Omental fat pad (tissue), 4 donors: Measurements from ENCODE around the gene CYGB. TPM values are rescaled to one million over a fixed set of nuclear protein-coding genes. Genes with fewer than 3 reads are reported as not detected.
A peak's percentile ranks its signal among the peaks of the same experiment; 100 is the strongest.
"Not testable (repeated sequence)": the region's sequence is repeated elsewhere in the genome, so short reads cannot be mapped to it uniquely, and the experiment has no call there.

Experiments
- ATAC-seq: fragments of 150-250 bp; one replicate; pipeline ENCODE4 v1.9.1; 2016; ENCODE audit warnings: mild to moderate bottlenecking, moderate library complexity; ENCODE audit not compliant: low FRiP score
- DNase-seq: peaks from one replicate; pipeline ENCODE4 v3.0.0-alpha.2; 2019; ENCODE audit warnings: low spot score
- total RNA-seq, 4 donors: library from RNA; depleted of rRNA; stranded (reverse); fragments of >200 nt; gene quantifications; one replicate each; pipeline ENCODE4 v1.1.0, GENCODE V29; 2016
- TF ChIP-seq, protein P1 (sequence below), 3 donors: fragments of 450-650 bp; IDR thresholded peaks; one replicate each; pipeline ENCODE4 v1.5.1; 2016 to 2017; ENCODE audit warnings: antibody characterized with exemption in 3 of 3, mild to moderate bottlenecking in 3 of 3, moderate library complexity in 2 of 3

The CYGB gene
- total RNA-seq, 4 donors from 2014 or later = 18.9 to 46.2 (median 35.2) TPM

DNA sequence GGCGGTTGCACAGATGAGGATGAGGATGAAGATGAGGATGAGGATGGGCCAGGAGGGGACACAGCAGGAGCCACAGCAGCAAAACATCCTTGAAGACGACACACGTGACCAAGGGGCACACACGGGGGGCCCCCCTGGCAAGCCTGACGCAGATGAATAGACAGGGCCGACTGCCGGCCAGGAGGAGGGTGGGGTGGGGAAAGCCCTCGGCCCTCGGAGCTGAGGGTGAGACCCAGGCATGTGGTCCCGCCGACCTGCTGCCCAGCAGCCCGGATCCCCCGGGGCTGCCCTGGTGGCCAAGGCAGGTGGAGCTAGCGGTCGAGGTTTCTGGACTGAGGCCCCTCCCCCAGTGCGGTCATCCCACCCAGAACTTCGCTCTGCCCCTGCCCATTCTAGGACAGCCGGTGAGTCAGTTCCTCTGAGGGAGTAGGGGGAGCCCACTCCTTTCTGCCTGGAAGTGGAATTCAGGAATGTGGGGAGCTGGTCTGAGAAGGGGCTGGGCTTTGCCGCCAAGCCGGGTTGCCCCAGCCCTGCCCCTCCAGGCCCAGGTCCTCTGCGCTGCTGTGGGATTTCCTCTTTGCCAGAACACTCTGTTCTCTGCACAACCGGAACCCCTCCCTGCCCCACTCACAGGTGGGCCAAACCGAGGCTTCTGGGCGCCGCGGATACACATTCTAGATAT, 9.9 kb downstream of the CYGB start:
- DNase-seq (peak; percentile 62), ATAC-seq (peak; percentile 90)
- TF ChIP-seq, protein P1, sequence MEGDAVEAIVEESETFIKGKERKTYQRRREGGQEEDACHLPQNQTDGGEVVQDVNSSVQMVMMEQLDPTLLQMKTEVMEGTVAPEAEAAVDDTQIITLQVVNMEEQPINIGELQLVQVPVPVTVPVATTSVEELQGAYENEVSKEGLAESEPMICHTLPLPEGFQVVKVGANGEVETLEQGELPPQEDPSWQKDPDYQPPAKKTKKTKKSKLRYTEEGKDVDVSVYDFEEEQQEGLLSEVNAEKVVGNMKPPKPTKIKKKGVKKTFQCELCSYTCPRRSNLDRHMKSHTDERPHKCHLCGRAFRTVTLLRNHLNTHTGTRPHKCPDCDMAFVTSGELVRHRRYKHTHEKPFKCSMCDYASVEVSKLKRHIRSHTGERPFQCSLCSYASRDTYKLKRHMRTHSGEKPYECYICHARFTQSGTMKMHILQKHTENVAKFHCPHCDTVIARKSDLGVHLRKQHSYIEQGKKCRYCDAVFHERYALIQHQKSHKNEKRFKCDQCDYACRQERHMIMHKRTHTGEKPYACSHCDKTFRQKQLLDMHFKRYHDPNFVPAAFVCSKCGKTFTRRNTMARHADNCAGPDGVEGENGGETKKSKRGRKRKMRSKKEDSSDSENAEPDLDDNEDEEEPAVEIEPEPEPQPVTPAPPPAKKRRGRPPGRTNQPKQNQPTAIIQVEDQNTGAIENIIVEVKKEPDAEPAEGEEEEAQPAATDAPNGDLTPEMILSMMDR (IDR thresholded peaks at IDR 0.05) = peak in 1 of 3 donors; percentile 26

DNA sequence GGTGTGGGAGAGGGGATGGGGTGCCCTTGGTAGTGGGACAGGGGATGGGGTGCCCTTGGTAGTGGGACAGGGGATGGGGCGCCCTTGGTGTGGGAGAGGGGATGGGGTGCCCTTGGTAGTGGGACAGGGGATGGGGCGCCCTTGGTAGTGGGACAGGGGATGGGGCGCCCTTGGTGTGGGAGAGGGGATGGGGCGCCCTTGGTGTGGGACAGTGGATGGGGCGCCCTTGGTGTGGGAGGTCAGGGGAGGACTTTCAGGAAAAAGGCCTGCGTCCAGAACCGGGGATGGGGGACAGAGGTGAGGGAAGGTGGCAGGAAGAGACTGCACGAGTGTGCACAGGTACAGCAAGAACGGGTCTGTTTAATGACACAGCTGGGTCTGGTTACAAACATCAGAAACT, 10.5 kb downstream of the CYGB start:
- not testable (repeated sequence) for ATAC-seq, DNase-seq

DNA sequence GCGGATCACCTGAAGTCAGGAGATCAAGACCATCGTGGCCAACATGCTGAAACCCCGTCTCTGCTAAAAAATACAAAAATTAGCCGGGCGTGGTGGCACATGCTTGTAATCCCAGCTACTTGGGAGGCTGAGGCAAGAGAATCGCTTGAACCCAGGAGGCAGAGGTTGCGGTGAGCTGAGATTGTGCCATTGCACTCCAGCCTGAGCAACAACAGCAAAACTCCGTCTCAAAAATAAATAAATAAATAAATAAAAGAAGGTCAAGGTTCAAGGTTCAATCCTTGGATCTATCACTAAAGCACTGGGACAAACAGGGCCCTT, 12.0 kb downstream of the CYGB start:
- not testable (repeated sequence) for DNase-seq, ATAC-seq

DNA sequence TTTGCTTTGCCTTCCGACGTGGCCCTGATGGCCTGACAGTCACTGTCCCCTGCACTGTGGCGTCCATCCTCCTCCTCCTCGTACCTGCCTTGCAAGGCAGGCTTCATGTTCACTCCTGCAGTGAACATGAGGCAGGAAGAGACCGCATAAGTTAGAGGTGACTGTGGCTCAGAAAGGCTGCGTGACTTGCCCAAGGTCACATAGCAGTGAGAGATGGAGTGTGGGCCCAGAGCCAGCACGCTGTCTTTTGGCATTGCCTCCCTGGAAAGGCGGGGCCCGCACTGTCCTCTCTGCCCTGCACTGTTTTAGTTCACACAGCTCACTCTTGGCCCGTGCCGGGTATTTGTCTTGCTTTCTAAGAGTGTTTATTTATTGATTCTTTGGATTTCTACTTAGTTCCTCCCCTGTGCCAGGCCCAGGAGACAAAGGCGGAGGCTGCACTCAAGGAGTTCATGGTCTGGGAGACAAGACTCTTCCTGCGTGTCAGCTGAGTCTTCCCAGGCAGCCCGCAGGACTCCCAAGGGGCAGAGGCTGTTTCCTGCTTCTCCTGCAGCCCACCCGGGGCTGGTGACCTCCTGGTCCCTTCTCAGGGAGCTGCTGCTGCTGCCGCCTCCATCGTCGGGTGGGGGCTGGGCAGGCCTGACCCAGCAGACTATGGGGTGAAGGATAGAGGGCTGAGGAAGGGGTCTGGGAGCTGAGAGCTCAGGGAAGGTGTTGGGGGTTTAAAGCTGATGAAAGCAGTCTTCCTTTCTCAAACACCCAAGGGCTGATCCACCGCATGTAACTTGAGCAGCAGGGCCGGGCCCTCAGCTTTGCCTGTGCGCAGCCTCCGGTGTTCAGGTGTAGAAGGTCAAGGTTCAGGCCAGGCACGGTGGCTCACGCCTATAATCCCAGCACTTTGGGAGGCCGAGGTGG, 12.7 kb downstream of the CYGB start:
- no peak for ATAC-seq
- TF ChIP-seq, protein P1 (IDR thresholded peaks at IDR 0.05) = no peak
- no peak for DNase-seq

DNA sequence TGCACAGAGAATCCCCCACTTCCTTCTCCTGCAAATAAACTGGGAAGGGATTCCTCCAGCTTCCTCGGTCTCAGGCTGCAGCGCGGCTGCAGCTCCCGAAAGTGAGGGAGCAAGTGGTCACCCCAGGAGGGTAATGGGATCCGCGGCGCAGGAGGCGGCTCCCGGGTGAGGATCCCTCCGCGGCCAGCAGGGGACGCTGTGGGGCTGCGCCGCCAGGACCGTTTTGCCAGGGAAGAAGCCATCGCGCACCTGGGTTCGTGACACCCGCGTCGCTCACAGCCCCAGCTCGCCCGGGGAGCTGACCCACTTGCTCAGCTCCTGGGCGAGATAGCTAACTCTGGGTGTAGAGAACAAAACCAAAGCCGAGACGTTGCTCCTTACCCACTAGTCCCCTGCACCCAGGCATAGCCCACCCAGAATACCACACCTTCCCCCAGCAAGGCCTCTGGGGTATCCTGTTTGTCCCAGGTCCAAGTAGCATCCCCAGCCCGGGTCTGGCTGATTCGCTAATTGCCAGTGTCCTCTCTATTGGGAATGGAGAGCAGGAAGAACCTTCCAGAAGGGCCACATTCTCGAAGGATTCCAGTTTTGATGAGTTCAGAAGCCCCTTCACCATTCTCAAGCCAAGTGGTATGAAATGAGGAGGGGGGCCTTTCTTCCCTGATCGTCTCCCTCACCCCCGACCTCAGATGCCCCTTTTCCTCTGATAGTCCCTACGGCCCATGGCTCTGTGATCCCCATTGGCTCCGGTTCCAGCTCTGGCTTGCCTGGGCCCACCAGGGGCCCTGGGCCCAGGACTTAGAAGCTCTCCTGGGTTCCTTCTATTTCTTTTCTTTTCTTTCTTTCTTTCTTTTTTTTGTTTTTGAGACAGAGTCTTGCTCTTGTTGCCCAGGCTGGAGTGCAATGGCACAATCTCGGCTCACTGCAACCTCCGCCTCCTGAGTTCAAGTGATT, 14.1 kb downstream of the CYGB start:
- TF ChIP-seq, protein P1 (IDR thresholded peaks at IDR 0.05) = peak in 2 of 3 donors; percentile 95 to 98
- DNase-seq = no peak
- peak; percentile 50 for ATAC-seq

DNA sequence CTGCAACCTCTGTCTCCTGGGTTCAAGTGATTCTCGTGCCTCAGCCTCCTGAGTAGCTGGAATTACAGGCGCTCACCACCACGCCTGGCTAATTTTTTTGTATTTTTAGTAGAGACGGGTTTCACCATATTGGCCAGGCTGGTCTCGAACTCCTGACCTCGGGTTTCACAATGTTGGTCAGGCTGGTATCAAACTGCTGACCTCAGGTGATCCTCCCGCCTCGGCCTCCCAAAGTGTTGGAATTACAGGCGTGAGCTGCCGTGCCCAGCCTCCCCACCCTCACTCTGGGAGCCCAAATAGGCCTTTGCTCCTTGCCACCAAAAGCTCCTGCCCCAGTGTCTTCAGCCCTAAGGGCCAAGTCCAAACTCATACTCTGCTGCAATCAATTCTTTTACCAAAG, 15.8 kb downstream of the CYGB start:
- not testable (repeated sequence) for DNase-seq, ATAC-seq

DNA sequence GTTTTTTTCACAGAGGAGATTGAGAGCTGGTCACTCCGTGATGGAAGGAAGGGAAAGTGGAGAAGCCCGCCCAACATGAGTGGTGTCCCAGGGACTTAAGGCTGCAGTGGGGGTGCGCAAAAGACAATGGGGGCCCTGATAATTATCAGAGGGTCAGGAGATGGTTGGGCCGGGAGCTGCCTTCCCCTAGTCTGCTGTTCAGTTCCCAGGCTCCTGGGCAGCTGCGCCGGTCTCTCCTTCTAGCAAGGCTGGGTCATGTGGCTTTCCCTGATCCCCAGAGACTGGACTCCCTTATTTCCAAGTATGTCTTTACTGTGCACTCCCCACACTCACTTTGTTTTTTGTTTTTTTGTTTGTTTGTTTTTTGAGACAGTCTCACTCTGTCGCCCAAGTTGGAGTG, 16.2 kb downstream of the CYGB start:
- TF ChIP-seq, protein P1 (IDR thresholded peaks at IDR 0.05) = no peak
- no peak for ATAC-seq
- no peak for DNase-seq
